Caco-2 (cell line): ENCODE data around the gene ZNF234. TPM values are rescaled to one million over a fixed set of nuclear protein-coding genes. Genes with fewer than 3 reads are reported as not detected.
A peak's percentile ranks its signal among the peaks of the same experiment; 100 is the strongest.

Experiments
- BruUV-seq: library from RNA; stranded (reverse); fragments of 400-500 nt; replicated peaks from 2 replicates; lab custom pipeline; 2021; lab: Mats Ljungman, UMichigan
- CTCF ChIA-PET: fragments of 300-600 bp; sonication (Branson Sonifier 250); formaldehyde crosslinking; loops from one replicate; lab custom pipeline; 2022; ENCODE audit warnings: antibody characterized with exemption; lab: Charles Lee
- POLR2A ChIA-PET: fragments of 300-600 bp; sonication (Branson Sonifier 250); formaldehyde crosslinking; loops from one replicate; lab custom pipeline; 2022; ENCODE audit warnings: antibody characterized with exemption; lab: Charles Lee
- DNase-seq, 2 experiments: peaks; one replicate each; pipeline versions ENCODE4 v3.0.0 to v3.0.0-alpha.2; 2020 to 2022
- H3K27me3 ChIP-seq: replicated peaks from 2 replicates; pipeline ENCODE4 v1.6.0; 2011; ENCODE audit warnings: low read length; ENCODE audit not compliant: control insufficient read depth, insufficient read depth
- H3K36me3 ChIP-seq: 2 replicates; pipeline ENCODE4 v1.5.1; 2011; ENCODE audit warnings: low read length; ENCODE audit not compliant: control insufficient read depth, insufficient read depth
- H3K4me1 ChIP-seq: fragments of 250-450 bp; sonication (Bioruptor Pico); 2 replicates; pipeline ENCODE4 v1.5.1; 2020; ENCODE audit warnings: mild to moderate bottlenecking
- H3K4me3 ChIP-seq: 2 replicates; pipeline ENCODE4 v1.5.1; 2011; ENCODE audit warnings: low read depth, mild to moderate bottlenecking, control low read depth, low read length
- H3K9me3 ChIP-seq: fragments of 250-450 bp; sonication (Bioruptor Pico); 2 replicates; pipeline ENCODE4 v1.5.1; 2020; ENCODE audit warnings: mild to moderate bottlenecking, moderate library complexity
- H3K27ac Mint-ChIP-seq: one replicate; pipeline ENCODE4 v1.8.0; 2022; ENCODE audit warnings: mixed read lengths; ENCODE audit not compliant: unreplicated experiment
- H3K27me3 Mint-ChIP-seq: one replicate; pipeline ENCODE4 v1.8.0; 2022; ENCODE audit warnings: mixed read lengths; ENCODE audit not compliant: insufficient read depth, unreplicated experiment
- H3K36me3 Mint-ChIP-seq: one replicate; pipeline ENCODE4 v1.8.0; 2022; ENCODE audit warnings: mild to moderate bottlenecking, mixed read lengths; ENCODE audit not compliant: insufficient read depth, unreplicated experiment
- H3K4me1 Mint-ChIP-seq: one replicate; pipeline ENCODE4 v1.8.0; 2022; ENCODE audit warnings: low read depth, mixed read lengths; ENCODE audit not compliant: unreplicated experiment
- H3K4me3 Mint-ChIP-seq: one replicate; pipeline ENCODE4 v1.8.0; 2022; ENCODE audit warnings: mild to moderate bottlenecking, moderate library complexity, mixed read lengths; ENCODE audit not compliant: unreplicated experiment
- H3K9me3 Mint-ChIP-seq: one replicate; pipeline ENCODE4 v1.8.0; 2022; ENCODE audit warnings: mixed read lengths; ENCODE audit not compliant: unreplicated experiment
- CTCF ChIP-seq, 2 experiments: fragments of 200-600 bp in 1 of 2; IDR thresholded peaks; 1 replicate in 1 of 2; 2 replicates in 1 of 2; pipeline versions ENCODE4 v1.5.1 to v1.8.0; 2011 to 2022; ENCODE audit warnings: antibody characterized with exemption in 1 of 2, control low read depth in 1 of 2, inconsistent platforms in 1 of 2, low read depth in 1 of 2, low read length in 1 of 2, mild to moderate bottlenecking in 1 of 2, moderate library complexity in 1 of 2; ENCODE audit not compliant: insufficient read depth in 1 of 2, severe bottlenecking in 1 of 2, unreplicated experiment in 1 of 2
- intact Hi-C: fragments of 100-400 bp; cut with micrococcal nuclease; formaldehyde crosslinking; loops from one replicate; pipeline ENCODE4 v1.10.0; 2022; ENCODE audit not compliant: unreplicated experiment
- total RNA-seq: library from RNA; stranded (reverse); gene quantifications from 2 replicates; pipeline ENCODE4 v1.2.3, GENCODE V29; 2022

Gene ZNF234
- total RNA-seq, 1 experiment from 2014 or later, result 9.4 TPM

GRCh38 chr19:44111910-44112463 is 29.4 kb upstream of the ZNF234 start:
- H3K36me3 Mint-ChIP-seq, result peaks cover 21% of the 10 kb centered on the region
- no peaks in the 10 kb centered on the region for H3K9me3 ChIP-seq

GRCh38 chr19:44112802-44113137 is 28.6 kb upstream of the ZNF234 start:
- Mint-ChIP-seq H3K4me3 (peak overlapping the region; percentile 91), H3K36me3 (peaks cover 13% of the 10 kb centered on the region), H3K27me3 (no peaks in the 10 kb centered on the region), H3K27ac (peak overlapping the region; percentile 75), H3K9me3 (peaks cover 7% of the 10 kb centered on the region), H3K4me1 (peaks cover 7% of the 10 kb centered on the region)
- no peak for DNase-seq
- CTCF ChIA-PET, result interaction anchor here (0.6 kb wide), 1 partner anchor 46 kb away, joined by 3 read pairs; no protein-coding TSS in a partner anchor
- TF ChIP-seq CTCF (IDR thresholded peaks at IDR 0.05; ENCODE audit: insufficient read depth in 1 of 2, low read depth in 1 of 2, low read length in 1 of 2, severe bottlenecking in 1 of 2, unreplicated experiment in 1 of 2), result no peak
- intact Hi-C loops, result loop anchor here (1.0 to 10.0 kb wide), 12 partner anchors 18 to 388 kb away; partner anchors contain the start of genes ZNF155, ZNF180, ZNF224 and ZNF227
- H3K36me3 ChIP-seq, result 0 out of 2 replicates have a peak, but pooled peaks cover 1% of the 10 kb centered on the region
- H3K27me3 ChIP-seq, result no peaks in the 10 kb centered on the region
- POLR2A ChIA-PET, result interaction anchor here (0.6 to 1.0 kb wide), 3 partner anchors 52 to 733 kb away, joined by 3 to 7 read pairs (median 3); partner anchors contain the start of gene ZNF226
- peak overlapping the region; percentile 64 for H3K4me3 ChIP-seq
- H3K9me3 ChIP-seq, result no peaks in the 10 kb centered on the region
- no TSS peak for BruUV-seq
- no peaks in the 10 kb centered on the region for H3K4me1 ChIP-seq

More at GRCh38 chr19:44111910-44112463, 29.4 kb upstream of the ZNF234 start:
- CTCF ChIA-PET, result no interaction called here
- Mint-ChIP-seq H3K4me1 (peaks cover 7% of the 10 kb centered on the region), H3K27ac (no peak overlapping the region), H3K27me3 (no peaks in the 10 kb centered on the region), H3K9me3 (peaks cover 14% of the 10 kb centered on the region), H3K4me3 (peak overlapping the region; percentile 91)
- no peak for TF ChIP-seq CTCF (IDR thresholded peaks at IDR 0.05; ENCODE audit: insufficient read depth in 1 of 2, low read depth in 1 of 2, low read length in 1 of 2, severe bottlenecking in 1 of 2, unreplicated experiment in 1 of 2)
- H3K27me3 ChIP-seq, result no peaks in the 10 kb centered on the region
- H3K4me3 ChIP-seq, result peak overlapping the region; percentile 64
- POLR2A ChIA-PET, result no interaction called here
- H3K36me3 ChIP-seq, result peaks cover 3% of the 10 kb centered on the region; the same call in 1 of the 2 replicates
- intact Hi-C loops, result loop anchor here (10.0 kb wide), 1 partner anchor 287 kb away; the partner anchor contains the start of gene ZNF283
- BruUV-seq, result no TSS peak
- DNase-seq, result peak; percentile 37 to 61
- no peaks in the 10 kb centered on the region for H3K4me1 ChIP-seq

- no peak for TF ChIP-seq CTCF (IDR thresholded peaks at IDR 0.05; ENCODE audit: insufficient read depth in 1 of 2, low read depth in 1 of 2, low read length in 1 of 2, severe bottlenecking in 1 of 2, unreplicated experiment in 1 of 2)
- peak within 1 kb of the TSS; percentile 88 for H3K4me3 ChIP-seq
- intact Hi-C loops, result loop anchor here (1.0 to 10.0 kb wide), 12 partner anchors 19 to 387 kb away; partner anchors contain the start of genes ZNF155, ZNF180, ZNF224 and ZNF227
- ChIA-PET POLR2A (interaction anchor here (0.6 to 1.0 kb wide), 3 partner anchors 52 to 732 kb away, joined by 3 to 7 read pairs (median 3); partner anchors contain the start of gene ZNF226), CTCF (interaction anchor here (0.6 kb wide), 1 partner anchor 46 kb away, joined by 3 read pairs; no protein-coding TSS in a partner anchor)
- no peaks in the 10 kb centered on the region for H3K4me1 ChIP-seq
- H3K4me1 Mint-ChIP-seq, result peaks cover 7% of the 10 kb centered on the region
- H3K27me3 Mint-ChIP-seq, result no peaks in the 10 kb centered on the region
- BruUV-seq, result no TSS peak
- DNase-seq, result peak; percentile 96 to 98
- H3K27me3 ChIP-seq, result no peaks in the 10 kb centered on the region
- no peaks in the 10 kb centered on the region for H3K9me3 ChIP-seq
- peaks cover 9% of the 10 kb centered on the region for H3K36me3 Mint-ChIP-seq
- peak within 1 kb of the TSS; percentile 75 for H3K27ac Mint-ChIP-seq
- no peaks in the 10 kb centered on the region for H3K36me3 ChIP-seq
- H3K4me3 Mint-ChIP-seq, result peak within 1 kb of the TSS; percentile 91
- peaks cover 2% of the 10 kb centered on the region for H3K9me3 Mint-ChIP-seq
Observed at GRCh38 chr19:44113138-44113783, 28.1 kb upstream of the ZNF234 start, which contains the start of gene ZNF225. ZNF225 (plus strand) TSS chr19:44113399; CDS start chr19:44115828, 2,429 bp downstream.
